Esophagus muscularis mucosa (tissue), 3 donors: ENCODE measurements around the gene PKP2.

Experiments used
- CTCF ChIP-seq, 3 experiments: fragments of 200-600 bp in 2 of 3; fragments of 450-650 bp in 1 of 3; sonication (generic) in 2 of 3; IDR thresholded peaks; one replicate each; pipeline ENCODE4 v1.5.1; 2017 to 2019; ENCODE audit warnings: antibody characterized with exemption in 3 of 3, mild to moderate bottlenecking in 2 of 3, moderate library complexity in 1 of 3
- POLR2A ChIP-seq: fragments of 450-650 bp; IDR thresholded peaks from one replicate; pipeline ENCODE4 v1.6.1; 2017; ENCODE audit warnings: antibody characterized with exemption, moderate library complexity, mild to moderate bottlenecking, low read depth
- POLR2AphosphoS5 ChIP-seq, 2 donors: sonication (generic); formaldehyde crosslinking; IDR thresholded peaks; one replicate each; pipeline ENCODE4 v1.6.1; 2017; ENCODE audit warnings: antibody characterized with exemption in 2 of 2

DNA sequence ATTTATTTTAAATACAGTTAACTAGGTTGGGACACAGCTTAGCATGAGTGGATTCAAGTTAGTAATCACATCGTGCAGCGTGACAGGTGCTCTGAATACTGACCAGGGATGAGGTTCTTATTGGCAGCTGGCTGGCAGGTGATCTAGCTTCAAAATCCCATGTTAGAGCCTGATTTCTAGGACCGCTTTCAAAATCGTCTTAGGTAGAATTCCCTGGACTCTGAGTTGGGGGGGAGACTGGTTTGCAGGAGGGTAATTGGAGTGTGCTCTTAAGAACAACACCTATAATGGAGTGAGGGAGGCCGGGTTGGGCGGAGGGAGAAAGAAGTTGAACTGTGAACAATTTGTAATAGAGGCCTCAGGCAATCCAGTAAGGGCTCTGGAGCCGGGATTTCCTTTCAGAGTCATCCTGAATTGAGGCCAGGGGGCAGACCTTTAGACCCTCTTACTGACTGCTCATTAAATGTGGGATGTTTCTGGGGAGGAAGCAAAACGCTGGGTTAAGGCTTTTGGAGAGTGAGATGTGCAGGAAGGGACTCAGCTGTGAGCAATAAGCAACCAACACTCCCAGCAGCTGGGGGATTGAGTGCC lies 140.0 kb downstream of the PKP2 start:
- TF ChIP-seq CTCF (IDR thresholded peaks at IDR 0.05) (peak in 1 of 3 experiments; percentile 10), POLR2AphosphoS5 (IDR thresholded peaks at IDR 0.05) (no peak), POLR2A (no peak)
